H4 (cell line): ENCODE measurements around the gene COL27A1. TPM values are rescaled to one million over a fixed set of nuclear protein-coding genes. Genes with fewer than 3 reads are reported as not detected.

ENCODE experiments used
- DNase-seq: peaks from one replicate; pipeline ENCODE4 v3.0.0-alpha.2; 2015; ENCODE audit warnings: low spot score
- total RNA-seq: library from RNA; depleted of rRNA; stranded (reverse); fragments of >200 nt; shearing (Covaris generic); gene quantifications from 2 replicates; pipeline ENCODE4 v1.2.3, GENCODE V29; 2014

Gene COL27A1
- total RNA-seq, 1 experiment from 2014 or later, result 2.4 TPM

DNA sequence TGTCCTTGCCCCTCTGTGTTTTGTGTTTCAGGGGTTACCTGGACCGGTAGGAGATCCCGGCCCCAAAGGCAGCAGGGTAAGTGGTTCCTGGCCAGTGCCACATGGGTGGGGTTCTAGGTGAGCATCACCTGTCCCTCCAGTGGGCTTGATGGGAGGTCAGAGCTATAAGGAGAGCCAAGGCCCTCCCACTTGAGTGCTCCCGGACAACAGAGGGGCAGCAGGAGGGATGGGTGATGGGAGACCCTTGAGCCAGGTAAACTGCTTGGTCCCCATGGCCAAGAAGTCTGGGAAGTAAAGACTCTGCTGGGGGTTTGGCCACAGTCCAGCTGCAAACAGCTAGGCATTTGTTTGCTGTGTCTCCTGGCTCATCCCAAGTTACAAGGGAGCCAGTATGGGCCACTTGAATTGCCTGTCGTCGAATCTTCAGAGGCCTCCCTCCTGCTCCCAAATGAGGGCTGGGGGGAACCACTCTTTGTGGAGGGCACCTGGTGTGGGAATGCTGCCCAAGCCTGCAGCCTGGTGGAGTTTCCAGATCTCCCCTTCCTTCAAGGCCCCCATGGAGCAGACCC, 51.0 kb downstream of the COL27A1 start:
- no peak for DNase-seq

DNA sequence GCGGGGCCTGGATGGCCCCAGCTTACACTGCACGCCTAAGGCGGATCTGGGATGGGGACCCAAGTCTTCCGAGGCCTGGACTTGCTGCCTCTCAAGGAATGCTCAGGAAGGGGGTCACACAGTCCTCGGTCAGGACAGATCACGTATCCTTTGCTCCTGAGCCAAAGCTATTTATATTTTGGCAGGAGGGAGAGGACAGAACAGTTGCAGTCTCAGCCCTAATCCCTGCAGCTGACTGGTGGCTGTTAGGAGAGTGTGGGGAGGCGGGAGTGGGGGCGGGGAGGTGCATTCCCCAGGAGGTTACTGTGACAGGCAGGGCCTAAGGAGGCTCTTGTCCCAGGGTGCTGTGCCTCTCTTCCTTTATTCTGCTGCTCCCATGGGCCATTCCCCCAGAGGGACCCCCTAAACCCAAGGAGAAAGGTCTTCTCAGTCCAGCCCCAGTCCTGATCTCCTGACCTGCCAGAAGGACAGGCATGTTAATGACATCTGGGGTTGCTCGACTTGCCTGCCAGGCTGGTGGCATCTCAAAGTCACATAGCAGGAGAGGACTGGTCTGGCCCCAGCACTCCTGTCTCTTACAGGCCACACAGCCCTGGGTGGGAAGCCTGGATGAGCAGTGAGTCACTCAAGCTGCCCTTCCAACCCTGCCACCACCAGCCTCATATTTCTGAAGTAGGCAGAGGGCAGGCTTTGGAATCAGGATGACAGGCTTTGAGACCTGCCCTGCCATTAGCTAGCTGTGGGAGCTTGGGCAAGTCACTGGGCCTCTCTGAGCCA, 51.9 kb downstream of the COL27A1 start:
- DNase-seq, result no peak

DNA sequence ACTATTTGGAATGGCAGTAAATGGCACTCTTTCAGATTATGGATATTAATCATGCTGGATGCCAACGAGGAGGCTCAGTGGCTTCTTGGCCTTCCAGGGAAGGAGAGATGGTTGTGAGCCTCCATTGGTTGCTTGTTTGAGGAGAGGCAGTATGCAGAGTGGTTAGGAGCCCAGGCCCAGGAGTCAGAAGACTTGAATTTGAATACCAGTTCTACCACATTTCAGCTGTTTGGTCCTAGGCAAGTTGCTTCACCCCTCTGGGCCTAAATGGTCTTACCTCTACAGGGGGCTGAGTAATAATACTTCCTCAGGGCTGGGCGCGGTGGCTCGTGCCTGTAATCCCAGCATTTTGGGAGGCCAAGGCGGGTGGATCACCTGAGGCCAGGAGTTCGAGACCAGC, 52.5 kb downstream of the COL27A1 start:
- DNase-seq, result no peak

DNA sequence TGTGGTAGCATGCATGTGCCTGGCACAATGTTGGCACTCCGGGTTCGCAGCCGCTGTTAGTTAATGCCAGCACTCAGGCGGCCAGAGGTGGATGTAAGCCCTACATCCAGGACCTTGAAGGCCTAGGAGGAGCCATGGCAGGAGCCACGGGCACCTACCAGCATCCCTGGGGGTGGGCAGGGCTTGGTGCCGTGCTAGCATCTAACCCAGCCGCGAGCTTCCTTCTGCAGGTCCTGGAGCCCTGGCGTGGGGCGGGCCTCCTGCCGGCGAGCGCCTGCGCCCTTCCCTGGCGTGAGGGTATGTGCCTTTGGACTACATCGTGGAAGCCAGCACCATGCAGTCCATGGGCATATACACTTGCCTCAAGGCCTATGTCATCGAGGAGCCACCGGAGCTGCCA, 53.8 kb downstream of the COL27A1 start:
- no peak for DNase-seq

DNA sequence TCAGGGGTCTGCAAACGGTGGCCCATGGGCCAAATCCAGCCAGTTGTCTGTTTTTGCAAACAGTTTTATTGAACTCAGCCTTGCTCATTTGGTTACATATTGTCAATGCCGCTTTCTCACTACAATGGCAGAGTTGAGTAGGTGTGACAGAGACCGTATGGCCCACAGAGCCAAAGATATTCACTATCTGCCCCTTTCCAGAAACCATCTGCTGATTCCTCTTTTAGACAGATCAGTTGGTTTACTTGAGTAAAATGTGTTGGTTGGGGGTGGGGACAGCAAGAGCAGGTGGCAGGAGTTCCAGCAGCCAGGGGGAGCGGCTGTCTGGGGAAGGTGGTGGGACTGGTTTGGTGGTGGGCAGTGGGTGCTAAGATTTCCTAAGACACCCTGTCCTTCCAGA, 54.8 kb downstream of the COL27A1 start:
- DNase-seq, result no peak

DNA sequence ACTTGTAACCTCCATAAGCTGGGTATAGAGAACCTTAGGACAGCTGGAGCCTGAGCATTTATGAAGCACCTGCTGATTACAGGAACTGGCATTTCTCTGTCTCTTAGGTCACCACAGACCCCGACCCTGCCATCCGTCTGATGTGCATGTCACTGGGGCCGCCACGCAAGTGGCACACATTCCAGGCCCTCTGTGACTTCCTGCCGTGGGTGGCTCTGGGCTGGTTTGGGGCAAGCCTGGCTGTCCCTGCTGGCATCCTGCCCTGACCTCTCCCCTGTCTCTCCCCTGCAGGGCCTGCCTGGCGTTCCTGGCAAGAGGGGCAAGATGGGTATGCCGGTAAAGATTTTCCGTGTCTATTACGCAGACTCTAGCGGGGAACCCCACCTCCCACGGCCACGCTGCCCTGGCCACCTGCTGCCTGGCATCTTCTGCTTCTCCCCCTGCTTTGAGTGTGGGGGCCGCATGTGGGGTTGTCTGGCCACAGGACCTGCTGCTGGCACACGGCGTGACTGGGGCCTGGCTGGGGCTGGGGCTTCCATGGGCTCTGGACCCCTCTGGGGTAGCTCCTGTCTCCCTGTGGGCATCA, 55.4 kb downstream of the COL27A1 start:
- DNase-seq, result no peak

DNA sequence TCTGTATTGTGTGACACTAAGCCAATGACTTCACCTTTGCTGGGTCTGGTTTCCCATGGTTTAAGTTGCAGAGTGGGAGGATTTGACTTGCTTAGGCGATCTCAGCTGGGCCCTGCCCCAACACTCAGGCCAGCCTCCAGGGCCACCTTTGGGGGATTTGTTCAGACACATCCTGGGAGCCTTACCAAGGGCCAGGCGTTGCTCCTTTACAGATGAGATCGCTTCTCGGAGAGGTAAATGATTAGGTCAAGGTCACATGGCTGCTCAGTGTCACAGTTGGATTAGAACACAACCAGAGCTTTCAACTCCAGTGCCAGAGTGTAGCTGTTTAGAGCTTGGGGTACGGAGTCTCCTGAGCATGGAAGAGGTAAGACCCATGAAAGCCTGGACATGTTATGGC, 57.5 kb downstream of the COL27A1 start:
- no peak for DNase-seq

DNA sequence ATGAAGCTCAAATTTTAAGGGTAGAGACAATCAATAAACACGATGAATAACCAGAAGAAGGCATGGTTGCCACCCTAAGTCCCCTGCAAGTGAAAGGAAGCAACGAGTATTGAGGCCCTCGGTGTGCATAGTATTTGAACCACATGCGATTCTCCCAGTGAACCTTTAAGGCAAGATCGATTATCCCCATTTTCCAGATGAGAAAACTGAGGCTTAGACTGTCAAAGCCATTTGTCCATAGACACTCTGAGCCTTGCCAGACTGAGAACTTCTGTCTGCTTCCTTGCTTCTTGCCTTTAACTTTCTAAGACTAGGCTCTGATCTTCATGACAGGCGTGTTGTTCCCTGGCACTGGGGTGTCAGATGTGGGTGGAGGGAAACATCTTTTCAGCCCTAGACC, 58.2 kb downstream of the COL27A1 start:
- DNase-seq, result no peak

DNA sequence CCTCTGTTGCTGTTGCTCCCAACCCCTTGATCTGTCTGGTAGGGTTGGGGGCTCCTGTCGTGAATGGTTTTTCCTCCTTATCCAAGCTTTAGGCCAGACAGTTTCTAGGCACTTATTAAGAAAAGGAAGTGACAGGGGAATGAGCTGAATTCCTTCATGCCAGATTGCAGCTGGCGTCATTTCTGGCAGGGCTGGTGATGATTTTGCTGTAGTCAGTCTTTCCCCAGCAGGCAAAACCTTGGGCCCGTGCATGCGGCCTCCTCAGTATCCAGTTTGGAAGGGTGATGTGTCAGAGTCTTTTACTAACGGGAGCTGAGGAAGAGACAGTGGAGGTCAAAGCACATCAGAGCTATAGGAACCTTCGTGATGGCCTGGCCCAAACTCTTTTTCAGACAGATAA, 58.8 kb downstream of the COL27A1 start:
- DNase-seq, result no peak

DNA sequence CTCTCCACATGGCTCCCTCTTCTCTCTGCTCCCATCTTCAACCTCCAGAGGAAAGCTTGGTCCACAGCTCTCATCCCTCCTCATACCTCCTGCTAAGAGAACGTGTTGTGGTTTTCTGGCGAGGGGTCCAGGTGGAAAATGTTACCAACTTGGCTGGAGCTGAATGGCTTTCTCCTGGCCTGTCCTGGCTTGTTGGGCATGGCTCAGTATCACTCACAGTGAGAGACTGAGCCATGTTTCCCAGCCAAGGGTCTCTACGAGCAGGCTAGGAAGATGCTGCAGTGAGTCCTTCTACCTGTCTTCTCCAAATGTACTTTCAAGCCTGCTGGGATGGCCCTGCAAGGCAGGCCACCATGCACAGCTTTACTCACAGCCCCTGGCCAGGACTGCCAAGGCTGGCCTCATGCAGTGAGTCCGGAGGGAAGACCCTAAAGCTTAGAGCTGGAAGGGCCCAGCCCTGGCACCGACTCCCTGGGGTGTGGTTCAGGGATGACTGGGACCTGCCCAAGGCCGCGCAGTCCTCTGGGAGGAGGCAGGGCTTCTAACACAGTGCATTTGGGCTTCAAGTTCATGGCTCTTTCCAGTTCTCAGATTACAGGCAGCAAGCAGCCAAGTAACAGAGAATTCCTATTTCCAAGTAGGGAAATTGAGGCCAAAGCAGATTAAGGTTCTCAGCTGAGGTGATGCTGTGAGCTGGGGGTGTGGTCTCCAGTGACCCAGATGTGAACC, 59.5 kb downstream of the COL27A1 start:
- no peak for DNase-seq

DNA sequence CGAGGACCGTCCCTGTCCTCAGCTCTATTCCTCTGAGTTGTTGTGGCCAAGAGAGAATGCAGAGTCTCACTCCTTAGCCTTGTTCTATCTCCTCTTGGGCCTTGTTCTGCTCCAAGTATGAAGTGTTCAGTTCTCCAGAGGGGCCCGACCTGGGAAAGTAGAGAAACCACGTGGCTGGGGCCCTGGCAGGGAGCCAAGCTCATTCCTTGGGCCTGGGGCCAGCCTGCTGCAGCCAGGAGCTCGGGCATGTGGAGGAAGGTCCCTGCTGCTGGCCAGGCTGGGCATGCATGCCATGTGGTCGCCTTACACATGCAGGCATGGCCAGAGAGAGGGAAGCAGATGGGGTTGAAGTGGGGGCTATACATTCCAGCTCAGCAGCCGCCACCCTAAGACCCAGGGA, 60.7 kb downstream of the COL27A1 start:
- peak; percentile 20 for DNase-seq

DNA sequence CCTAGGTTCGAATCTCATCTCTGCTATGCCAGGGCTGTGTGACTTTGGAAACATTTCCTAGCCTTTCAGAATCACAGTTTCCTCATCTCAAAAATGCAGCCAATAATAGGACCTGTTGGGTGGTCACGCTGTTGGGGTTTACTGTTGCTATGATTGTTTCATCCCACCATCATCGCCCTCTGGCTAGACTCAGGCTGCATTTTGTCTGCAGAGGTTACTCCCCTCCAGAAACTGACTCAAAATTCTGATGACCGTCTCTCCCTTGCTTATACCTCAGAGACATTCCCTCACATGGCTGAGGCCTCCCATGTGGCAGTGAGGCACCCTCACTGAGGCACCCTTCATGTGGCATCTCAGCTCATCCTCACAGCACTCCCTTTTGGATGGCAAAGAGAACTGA, 61.6 kb downstream of the COL27A1 start:
- no peak for DNase-seq

DNA sequence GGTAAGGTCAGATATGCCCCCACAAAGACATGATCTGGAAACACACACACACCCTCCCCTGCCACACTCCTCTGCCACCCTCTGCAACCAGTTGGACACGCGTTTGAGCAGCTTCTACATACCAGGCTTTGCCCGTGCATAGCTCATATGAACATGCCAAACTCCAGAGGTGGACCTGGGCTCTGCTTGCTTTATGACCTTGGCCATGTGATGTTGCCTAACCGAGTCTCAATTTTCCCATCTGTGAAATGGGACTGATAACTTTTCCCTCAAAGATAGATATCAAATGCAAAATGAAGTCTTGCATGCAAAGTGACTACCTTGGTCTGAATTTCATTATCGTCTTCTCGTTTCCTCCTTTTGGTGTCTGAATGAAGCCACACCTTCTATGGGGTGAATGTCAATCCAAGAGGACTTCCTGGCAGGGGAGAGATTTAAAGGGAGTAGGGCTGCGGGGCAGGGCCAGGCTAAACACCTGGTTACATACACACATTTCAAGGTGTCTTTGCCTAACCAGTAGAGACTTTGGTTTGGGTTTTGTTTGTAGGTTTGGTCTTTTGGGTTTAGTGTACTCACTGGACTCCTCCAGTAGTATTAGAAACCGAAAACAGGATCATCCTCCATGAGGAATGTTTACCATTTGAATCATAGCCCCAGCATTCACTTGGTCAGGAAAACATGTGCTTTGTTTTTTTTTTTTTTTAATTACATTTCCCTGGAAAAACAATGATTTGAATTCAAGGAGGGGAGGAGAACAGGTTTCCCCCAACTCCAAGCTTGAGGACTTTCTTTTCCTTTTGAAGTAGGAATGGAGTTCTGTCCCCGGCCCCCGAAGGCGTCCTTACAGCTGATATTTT, 63.2 kb downstream of the COL27A1 start:
- no peak for DNase-seq

DNA sequence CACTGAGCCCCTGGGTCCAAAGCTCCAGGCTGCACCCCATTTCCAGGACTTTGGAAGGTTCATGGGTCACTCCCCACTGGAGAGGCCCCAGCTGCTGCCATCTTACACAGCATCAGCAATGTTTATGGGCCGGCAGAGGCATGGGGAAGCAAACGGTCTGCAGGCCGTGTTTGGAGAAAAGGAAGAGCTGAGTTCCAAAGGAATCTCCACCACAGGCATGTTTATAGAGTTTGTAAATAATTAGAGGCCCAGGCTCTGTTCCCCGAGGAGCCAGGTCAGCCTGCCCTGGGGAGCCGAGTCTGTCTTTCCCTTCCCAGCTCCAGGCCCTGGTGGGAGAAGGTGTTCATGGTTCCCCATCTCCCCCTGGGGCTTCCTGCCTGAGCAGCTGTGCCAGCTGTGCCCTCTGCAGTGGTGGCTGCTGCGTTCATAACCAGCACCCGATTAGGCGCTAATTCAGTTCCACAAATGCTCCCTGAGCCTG, 64.8 kb downstream of the COL27A1 start:
- DNase-seq, result no peak

DNA sequence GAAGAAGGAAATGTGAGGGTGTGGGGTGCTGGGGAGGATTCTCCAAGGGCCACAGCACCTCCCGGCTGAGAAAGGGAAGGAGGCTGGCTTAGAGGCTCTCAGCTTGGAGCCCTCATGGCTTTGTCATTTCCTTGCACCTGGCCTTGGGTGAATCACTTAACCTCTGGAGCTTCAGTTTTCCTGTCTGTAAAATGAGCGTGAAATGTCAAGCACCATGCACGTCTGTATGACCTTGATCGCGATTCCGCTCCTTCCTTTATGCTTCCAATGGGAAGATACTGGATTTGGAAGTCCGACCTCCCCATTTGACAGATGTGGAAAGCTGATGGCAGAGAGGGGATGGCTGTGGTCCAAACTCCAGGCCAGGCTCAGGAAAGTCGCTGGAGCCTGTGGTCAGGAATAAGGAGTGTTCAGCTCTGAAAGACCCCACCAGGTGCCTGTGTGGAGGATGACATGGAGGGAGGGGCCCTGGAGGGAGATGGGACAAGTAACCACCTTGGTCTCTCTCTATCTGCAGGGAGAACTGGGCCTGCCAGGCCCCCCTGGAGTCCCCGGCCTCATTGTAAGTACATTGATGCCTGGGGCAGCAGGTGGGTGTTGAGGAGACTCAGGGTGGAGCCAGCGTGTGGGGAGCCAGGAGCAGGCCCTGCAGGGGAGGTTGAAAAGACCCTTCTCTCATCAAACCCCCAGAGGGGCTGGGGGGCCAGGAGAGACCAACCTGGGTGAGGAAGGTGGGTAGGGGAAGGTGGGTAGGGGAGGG, 66.5 kb downstream of the COL27A1 start:
- DNase-seq, result no peak

DNA sequence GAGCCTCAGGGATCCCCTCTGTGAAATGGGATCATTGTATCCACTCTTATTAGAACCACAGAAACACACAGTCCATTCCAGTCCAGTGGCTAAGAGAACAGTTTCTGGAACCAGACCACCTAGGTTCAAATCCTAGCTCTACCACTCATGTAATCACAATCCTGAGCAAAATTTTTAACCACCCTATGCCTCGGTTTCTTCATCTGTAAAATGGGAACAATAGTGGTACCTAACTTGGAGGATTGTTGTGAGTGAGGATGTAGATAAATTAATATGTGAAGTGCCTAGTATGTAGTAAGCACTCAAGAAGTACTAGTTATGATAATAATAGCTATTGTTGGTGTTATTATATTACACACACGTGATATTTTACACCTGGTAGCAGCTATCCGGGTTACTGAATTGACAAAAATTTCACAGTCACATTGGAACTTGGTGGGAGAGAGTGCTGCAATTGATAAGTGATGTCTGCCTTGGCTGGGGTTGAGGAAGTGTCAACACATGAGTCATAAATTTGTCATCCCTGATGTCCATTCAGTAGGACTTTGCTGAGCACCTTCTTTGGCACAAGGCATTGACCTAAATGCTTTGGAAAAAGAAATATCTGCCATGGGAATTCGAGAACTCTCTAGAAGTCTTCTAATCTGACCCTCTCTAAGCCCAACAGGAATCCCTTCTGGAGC, 68.4 kb downstream of the COL27A1 start:
- no peak for DNase-seq

DNA sequence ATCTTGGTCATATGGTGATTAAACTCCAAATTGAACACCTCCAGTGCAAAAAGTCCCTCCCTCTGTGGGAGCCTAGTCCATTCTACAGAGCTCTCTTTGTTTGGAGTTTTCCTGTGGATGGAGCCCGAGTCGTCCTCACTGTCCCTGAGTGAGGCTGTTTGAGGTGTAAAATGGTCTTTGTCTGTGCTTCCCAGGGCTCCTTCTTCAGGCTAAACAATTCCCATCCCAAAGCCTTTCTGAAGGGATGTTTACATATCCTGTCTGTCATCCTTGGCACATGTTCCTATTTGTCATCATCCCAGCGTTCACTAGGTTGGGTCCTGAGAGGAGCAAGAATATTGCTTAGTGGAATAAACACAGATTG, 68.9 kb downstream of the COL27A1 start:
- peak; percentile 27 for DNase-seq

DNA sequence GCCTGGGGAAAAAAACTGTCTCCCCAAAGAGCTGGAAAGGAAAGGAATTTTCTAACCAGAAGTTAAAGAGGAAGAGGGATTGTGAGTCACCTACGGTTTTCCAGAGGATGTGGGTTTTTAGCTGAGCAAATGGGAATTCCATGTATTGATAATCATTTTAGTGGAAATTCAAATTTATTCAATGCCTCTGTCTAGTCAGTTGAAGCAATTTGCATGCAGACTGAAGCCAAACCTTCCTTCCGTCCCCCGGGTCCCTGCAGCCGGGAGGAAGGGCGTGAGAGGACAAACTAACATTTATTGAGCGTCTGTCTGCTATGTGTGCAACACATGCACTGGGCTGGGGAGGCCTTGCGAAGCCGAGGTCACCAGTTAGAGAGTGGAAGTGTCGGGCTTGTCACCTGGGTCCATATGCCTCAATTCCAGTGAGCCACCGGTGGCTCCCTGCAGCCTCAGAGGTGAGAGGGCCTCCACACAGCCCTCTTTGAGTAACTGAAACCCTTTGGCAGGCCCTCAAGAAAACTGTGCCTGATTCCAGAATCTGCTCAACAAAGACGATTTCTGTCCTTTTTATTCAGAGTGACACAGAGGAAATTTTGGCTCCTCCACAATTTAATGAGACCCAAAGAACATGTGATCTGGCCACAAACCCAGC, 70.3 kb downstream of the COL27A1 start:
- no peak for DNase-seq

DNA sequence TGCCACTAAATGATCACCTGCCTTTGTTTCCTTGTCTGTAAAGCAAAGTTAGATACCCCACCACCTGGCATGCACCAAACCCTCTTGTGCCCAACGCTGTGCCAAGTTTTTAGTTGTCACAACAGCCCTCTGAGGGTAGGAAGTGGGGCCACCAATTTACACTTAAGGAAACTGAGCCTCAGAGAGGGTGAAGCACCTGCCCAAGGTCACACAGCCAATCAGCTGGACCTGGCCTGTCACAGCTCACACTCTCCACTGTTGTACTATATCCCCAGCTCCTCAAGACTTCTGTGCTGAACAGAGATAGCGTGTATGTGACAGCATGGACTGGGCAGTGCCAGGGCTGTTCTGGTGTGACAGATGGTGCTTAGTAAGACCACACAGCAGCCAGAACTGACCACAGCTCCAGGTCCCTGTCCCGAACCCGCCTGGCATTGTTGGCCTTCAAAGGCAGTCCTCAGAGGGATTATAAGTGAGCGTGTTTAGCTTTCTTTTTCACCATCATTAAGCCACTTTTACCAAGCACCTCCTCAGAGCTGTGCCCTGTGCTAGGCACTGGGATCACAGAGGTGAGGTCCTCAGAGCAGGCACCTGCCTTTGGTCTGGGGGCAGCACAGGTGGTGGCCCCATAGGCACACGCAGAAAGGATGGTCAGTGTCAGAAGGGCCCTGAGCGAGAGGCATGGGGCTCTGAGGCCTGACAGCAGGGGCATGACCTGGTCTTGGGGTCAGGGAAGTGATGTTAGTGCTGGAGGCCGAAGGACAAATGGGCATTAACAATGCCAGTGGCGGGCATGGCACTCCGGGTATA, 71.1 kb downstream of the COL27A1 start:
- DNase-seq, result no peak
